ENCODE results near the gene ADAM15.

- TF ChIP-seq, protein P1, sequence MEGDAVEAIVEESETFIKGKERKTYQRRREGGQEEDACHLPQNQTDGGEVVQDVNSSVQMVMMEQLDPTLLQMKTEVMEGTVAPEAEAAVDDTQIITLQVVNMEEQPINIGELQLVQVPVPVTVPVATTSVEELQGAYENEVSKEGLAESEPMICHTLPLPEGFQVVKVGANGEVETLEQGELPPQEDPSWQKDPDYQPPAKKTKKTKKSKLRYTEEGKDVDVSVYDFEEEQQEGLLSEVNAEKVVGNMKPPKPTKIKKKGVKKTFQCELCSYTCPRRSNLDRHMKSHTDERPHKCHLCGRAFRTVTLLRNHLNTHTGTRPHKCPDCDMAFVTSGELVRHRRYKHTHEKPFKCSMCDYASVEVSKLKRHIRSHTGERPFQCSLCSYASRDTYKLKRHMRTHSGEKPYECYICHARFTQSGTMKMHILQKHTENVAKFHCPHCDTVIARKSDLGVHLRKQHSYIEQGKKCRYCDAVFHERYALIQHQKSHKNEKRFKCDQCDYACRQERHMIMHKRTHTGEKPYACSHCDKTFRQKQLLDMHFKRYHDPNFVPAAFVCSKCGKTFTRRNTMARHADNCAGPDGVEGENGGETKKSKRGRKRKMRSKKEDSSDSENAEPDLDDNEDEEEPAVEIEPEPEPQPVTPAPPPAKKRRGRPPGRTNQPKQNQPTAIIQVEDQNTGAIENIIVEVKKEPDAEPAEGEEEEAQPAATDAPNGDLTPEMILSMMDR (IDR thresholded peaks at IDR 0.05; ENCODE audit: insufficient read depth, low read depth, low read length): no peak
- TF ChIP-seq EZH2 (IDR thresholded peaks at IDR 0.05; ENCODE audit: insufficient read depth, low read length): no peak
Measured at GRCh38 chr1:155078469-155079209, 27.5 kb downstream of the ADAM15 start, which contains the start of gene EFNA3.

Measured in astrocyte (in vitro differentiated cells and primary cell).